GM12878 (cell line): ENCODE results near the gene ARHGEF7. TPM values are rescaled to one million over a fixed set of nuclear protein-coding genes. Genes with fewer than 3 reads are reported as not detected.

ENCODE experiments used
- ATAC-seq: fragments of 200-7000 bp; cut with Tn5 transposase; 3 replicates; pipeline ENCODE4 v1.9.1; 2020; ENCODE audit warnings: mild to moderate bottlenecking, moderate library complexity
- BruUV-seq: library from RNA; stranded (reverse); fragments of 400-500 nt; replicated peaks from 2 replicates; lab custom pipeline; 2021; lab: Mats Ljungman, UMichigan
- CTCF ChIA-PET: fragments of 300-600 bp; sonication (Branson Sonifier 250); formaldehyde crosslinking; extraction: SDS; loops from one replicate; lab custom pipeline; 2021; ENCODE audit warnings: inconsistent platforms; lab: Yijun Ruan, JAX
- POLR2A ChIA-PET: fragments of 350-600 bp; formaldehyde crosslinking; extraction: SDS; loops from one replicate; lab custom pipeline; 2021; ENCODE audit warnings: inconsistent platforms; lab: Charles Lee
- RAD21 ChIA-PET: fragments of 300-600 bp; sonication (Branson Sonifier 250); formaldehyde crosslinking; loops from one replicate; lab custom pipeline; 2023; ENCODE audit warnings: antibody characterized with exemption; ENCODE audit not compliant: unreplicated experiment; lab: Charles Lee
- SMC1A ChIA-PET: fragments of 300-600 bp; sonication (Branson Sonifier 250); formaldehyde crosslinking; loops from one replicate; lab custom pipeline; 2023; ENCODE audit not compliant: unreplicated experiment, uncharacterized antibody; lab: Charles Lee
- DNase-seq: peaks from one replicate; pipeline ENCODE4 v3.0.0-alpha.2; 2011; ENCODE audit warnings: low read depth, low spot score
- FAIRE-seq: peaks from 3 replicates; lab custom pipeline; 2011; peaks lifted over from hg19 to GRCh38; lab: Jason Lieb, UNC
- H2AFZ ChIP-seq: 2 replicates; pipeline ENCODE4 v1.6.0; 2011; ENCODE audit warnings: low read depth, low read length, control low read depth; ENCODE audit not compliant: control insufficient read depth
- H3K27ac ChIP-seq: 2 replicates; pipeline ENCODE4 v1.5.1; 2011; ENCODE audit warnings: control low read depth; ENCODE audit not compliant: control insufficient read depth, insufficient read depth
- H3K27me3 ChIP-seq, 2 experiments: replicated peaks in 1 of 2; 2 replicates each; pipeline versions ENCODE4 v1.6.0 to v1.6.1; 2011; ENCODE audit warnings: low read length in 1 of 2; ENCODE audit not compliant: control insufficient read depth in 2 of 2, insufficient read depth in 2 of 2
- H3K36me3 ChIP-seq, 2 experiments: 2 replicates each; pipeline ENCODE4 v1.5.1; 2011; ENCODE audit warnings: low read length in 1 of 2; ENCODE audit not compliant: control insufficient read depth in 2 of 2, insufficient read depth in 2 of 2
- H3K4me1 ChIP-seq: 2 replicates; pipeline ENCODE4 v1.6.1; 2011; ENCODE audit warnings: mild to moderate bottlenecking, low read length, moderate library complexity, mixed read lengths; ENCODE audit not compliant: control insufficient read depth, insufficient read depth
- H3K4me2 ChIP-seq: 2 replicates; pipeline ENCODE4 v1.6.0; 2011; ENCODE audit warnings: control low read depth; ENCODE audit not compliant: control insufficient read depth, insufficient read depth
- H3K4me3 ChIP-seq: fragments of 200-600 bp; sonication (generic); 2 replicates; pipeline ENCODE4 v1.5.1; 2016
- H3K79me2 ChIP-seq: 2 replicates; pipeline ENCODE4 v1.6.0; 2011; ENCODE audit warnings: low read length; ENCODE audit not compliant: control insufficient read depth, insufficient read depth
- H3K9ac ChIP-seq: 2 replicates; pipeline ENCODE4 v1.8.0; 2011; ENCODE audit warnings: low read length, control low read depth, mixed read lengths; ENCODE audit not compliant: control insufficient read depth, insufficient read depth
- H3K9me3 ChIP-seq: replicated peaks from 3 replicates; pipeline ENCODE4 v1.5.1; 2011; ENCODE audit warnings: mild to moderate bottlenecking, low read length; ENCODE audit not compliant: control insufficient read depth, insufficient read depth
- H4K20me1 ChIP-seq: 2 replicates; pipeline ENCODE4 v1.6.0; 2011; ENCODE audit not compliant: control insufficient read depth, insufficient read depth
- YY1 ChIP-seq: IDR thresholded peaks from 2 replicates; pipeline ENCODE4 v1.6.1; 2011; ENCODE audit warnings: low read depth, mild to moderate bottlenecking, low read length
- WGBS: methylation state at CpG from one replicate; pipeline ENCODE4 v1.1.6; 2016; ENCODE audit warnings: low lambda C conversion rate; ENCODE audit not compliant: insufficient replicate concordance, insufficient coverage; ENCODE audit errors: missing lambda C conversion rate; 5-methylcytosine and 5-hydroxymethylcytosine counted together
- in situ Hi-C: fragments of 300-500 bp; cut with MboI; formaldehyde crosslinking; loops from 9 replicates; pipeline ENCODE4 v1.14.3; 2018; ENCODE audit warnings: mixed read lengths
- intact Hi-C: fragments of 100-400 bp; cut with micrococcal nuclease; formaldehyde crosslinking; loops from one replicate; pipeline ENCODE4 v1.14.2; 2022; ENCODE audit not compliant: unreplicated experiment
- polyA plus RNA-seq, 11 experiments: library from polyadenylated mRNA; depleted of rRNA in 4 of 11; unstranded in 6 of 11; stranded (reverse) in 5 of 11; fragments of >200 nt; fragmentation: Nextera tagmentation in 4 of 11; fragmentation: Illumina TruSeq in 1 of 11; extraction: Ambion mirVana in 4 of 11; extraction: Trizol in 1 of 11; gene quantifications; 1 replicate in 1 of 11; 2 replicates in 10 of 11; pipeline versions ENCODE4 v1.2.1 to v1.2.3, GENCODE V29; 2011 to 2016; ENCODE audit warnings: inconsistent platforms in 2 of 11, missing spikeins in 2 of 11, low read depth in 1 of 11
- total RNA-seq, 4 experiments: library from RNA; depleted of rRNA in 3 of 4; stranded (reverse); fragments of >200 nt in 3 of 4; fragmentation: Illumina TruSeq in 1 of 4; extraction: Trizol in 1 of 4; gene quantifications; 2 replicates each; pipeline versions ENCODE4 v1.2.1 to v1.2.3, GENCODE V29; 2013 to 2021
- TF ChIP-seq, protein P1 (sequence below): IDR thresholded peaks from 2 replicates; pipeline ENCODE4 v1.6.1; 2012; ENCODE audit warnings: mild to moderate bottlenecking, low read depth, low read length

ARHGEF7 gene
- total and polyA plus RNA-seq, 10 of the 15 experiments (the other 5 are each of a cell fraction or from before 2014, with no cell fraction given) = 4.7 to 65.5 (median 36.6) TPM

GRCh38 chr13:111143865-111144540 lies 28.9 kb downstream of the ARHGEF7 start:
- FAIRE-seq (no peak), ATAC-seq (no peak)
- WGBS = 24% methylated on average over 3 of the region's 3 CpGs

More at GRCh38 chr13:111143865-111144540, 28.9 kb downstream of the ARHGEF7 start:
- DNase-seq = no peak
- Histone ChIP-seq H3K9ac (no peak overlapping the region), H3K4me2 (no peak overlapping the region), H3K27me3 (no peaks in the 10 kb centered on the region; a peak in 1 of 4 replicates), H3K79me2 (no peaks in the 10 kb centered on the region), H2AFZ (no peak overlapping the region), H3K9me3 (no peaks in the 10 kb centered on the region), H4K20me1 (no peaks in the 10 kb centered on the region), H3K4me1 (no peaks in the 10 kb centered on the region), H3K4me3 (no peak overlapping the region), H3K36me3 (no peaks in the 10 kb centered on the region), H3K27ac (no peak overlapping the region)
- RAD21 ChIA-PET = interaction anchor here (1.3 kb wide), 1 partner anchor 72 kb away, joined by 3 read pairs; no protein-coding TSS in a partner anchor
- in situ Hi-C loops = no loop called here
- no TSS peak for BruUV-seq
- POLR2A ChIA-PET = no interaction called here
- SMC1A ChIA-PET = interaction anchor here (0.7 to 1.2 kb wide), 4 partner anchors 15 to 86 kb away, joined by 3 to 4 read pairs (median 3); no protein-coding TSS in a partner anchor
- CTCF ChIA-PET = interaction anchor here (1.1 kb wide), 1 partner anchor 71 kb away, joined by 5 read pairs; no protein-coding TSS in a partner anchor
- intact Hi-C loops = no loop called here
- TF ChIP-seq YY1 = no peak
- TF ChIP-seq, protein P1, sequence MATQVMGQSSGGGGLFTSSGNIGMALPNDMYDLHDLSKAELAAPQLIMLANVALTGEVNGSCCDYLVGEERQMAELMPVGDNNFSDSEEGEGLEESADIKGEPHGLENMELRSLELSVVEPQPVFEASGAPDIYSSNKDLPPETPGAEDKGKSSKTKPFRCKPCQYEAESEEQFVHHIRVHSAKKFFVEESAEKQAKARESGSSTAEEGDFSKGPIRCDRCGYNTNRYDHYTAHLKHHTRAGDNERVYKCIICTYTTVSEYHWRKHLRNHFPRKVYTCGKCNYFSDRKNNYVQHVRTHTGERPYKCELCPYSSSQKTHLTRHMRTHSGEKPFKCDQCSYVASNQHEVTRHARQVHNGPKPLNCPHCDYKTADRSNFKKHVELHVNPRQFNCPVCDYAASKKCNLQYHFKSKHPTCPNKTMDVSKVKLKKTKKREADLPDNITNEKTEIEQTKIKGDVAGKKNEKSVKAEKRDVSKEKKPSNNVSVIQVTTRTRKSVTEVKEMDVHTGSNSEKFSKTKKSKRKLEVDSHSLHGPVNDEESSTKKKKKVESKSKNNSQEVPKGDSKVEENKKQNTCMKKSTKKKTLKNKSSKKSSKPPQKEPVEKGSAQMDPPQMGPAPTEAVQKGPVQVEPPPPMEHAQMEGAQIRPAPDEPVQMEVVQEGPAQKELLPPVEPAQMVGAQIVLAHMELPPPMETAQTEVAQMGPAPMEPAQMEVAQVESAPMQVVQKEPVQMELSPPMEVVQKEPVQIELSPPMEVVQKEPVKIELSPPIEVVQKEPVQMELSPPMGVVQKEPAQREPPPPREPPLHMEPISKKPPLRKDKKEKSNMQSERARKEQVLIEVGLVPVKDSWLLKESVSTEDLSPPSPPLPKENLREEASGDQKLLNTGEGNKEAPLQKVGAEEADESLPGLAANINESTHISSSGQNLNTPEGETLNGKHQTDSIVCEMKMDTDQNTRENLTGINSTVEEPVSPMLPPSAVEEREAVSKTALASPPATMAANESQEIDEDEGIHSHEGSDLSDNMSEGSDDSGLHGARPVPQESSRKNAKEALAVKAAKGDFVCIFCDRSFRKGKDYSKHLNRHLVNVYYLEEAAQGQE = no peak
- TF ChIP-seq, all 136 proteins: peak for 0
